ENCODE measurements around the gene BEGAIN.

BEGAIN gene

GRCh38 chr14:100626614-100627013 is 39.4 kb upstream of the BEGAIN start:
- DNase-seq (ENCODE audit: extremely low read depth, low read depth), result no peak
- TF ChIP-seq CTCF (IDR thresholded peaks at IDR 0.05; ENCODE audit: low read depth, low read length), result no peak

GRCh38 chr14:100623961-100624360 is 36.7 kb upstream of the BEGAIN start:
- DNase-seq (ENCODE audit: extremely low read depth, low read depth), result no peak
- no peak for TF ChIP-seq CTCF (IDR thresholded peaks at IDR 0.05; ENCODE audit: low read depth, low read length)

GRCh38 chr14:100623557-100623956 is 36.3 kb upstream of the BEGAIN start:
- DNase-seq (ENCODE audit: extremely low read depth, low read depth), result no peak
- TF ChIP-seq CTCF (IDR thresholded peaks at IDR 0.05; ENCODE audit: low read depth, low read length), result no peak

- DNase-seq (ENCODE audit: extremely low read depth, low read depth), result no peak
- TF ChIP-seq CTCF (IDR thresholded peaks at IDR 0.05; ENCODE audit: low read depth, low read length), result no peak
Measured at GRCh38 chr14:100622708-100623485, 35.7 kb upstream of the BEGAIN start.

- no peak for DNase-seq (ENCODE audit: extremely low read depth, low read depth)
Measured at GRCh38 chr14:100622224-100622623, 35.0 kb upstream of the BEGAIN start.

GRCh38 chr14:100621806-100622205 is 34.6 kb upstream of the BEGAIN start:
- no peak for TF ChIP-seq CTCF (IDR thresholded peaks at IDR 0.05; ENCODE audit: low read depth, low read length)
- no peak for DNase-seq (ENCODE audit: extremely low read depth, low read depth)

More at GRCh38 chr14:100622224-100622623, 35.0 kb upstream of the BEGAIN start:
- TF ChIP-seq CTCF (IDR thresholded peaks at IDR 0.05; ENCODE audit: low read depth, low read length), result no peak

- TF ChIP-seq CTCF (IDR thresholded peaks at IDR 0.05; ENCODE audit: low read depth, low read length), result no peak
- DNase-seq (ENCODE audit: extremely low read depth, low read depth), result no peak
Measured at GRCh38 chr14:100620255-100621100, 33.3 kb upstream of the BEGAIN start.
